Mucosa of rectum (tissue), 2 donors: ENCODE results near the gene DBNDD1.

Experiments used
- H3K27ac ChIP-seq, 2 donors: one replicate each; pipeline ENCODE4 v1.7.0; 2013; ENCODE audit warnings: inconsistent platforms in 2 of 2, low read depth in 2 of 2, low read length in 2 of 2
- H3K27me3 ChIP-seq, 2 donors: one replicate each; pipeline ENCODE4 v1.7.0; 2013; ENCODE audit warnings: low read length in 2 of 2; ENCODE audit not compliant: control insufficient read depth in 2 of 2, insufficient read depth in 2 of 2
- H3K36me3 ChIP-seq, 2 donors: one replicate each; pipeline ENCODE4 v1.7.0; 2013; ENCODE audit warnings: low read length in 2 of 2; ENCODE audit not compliant: control insufficient read depth in 2 of 2, insufficient read depth in 2 of 2
- H3K4me1 ChIP-seq, 2 donors: one replicate each; pipeline ENCODE4 v1.7.0; 2013; ENCODE audit warnings: low read length in 2 of 2, mild to moderate bottlenecking in 1 of 2; ENCODE audit not compliant: control insufficient read depth in 2 of 2, insufficient read depth in 2 of 2
- H3K4me3 ChIP-seq, 2 donors: one replicate each; pipeline ENCODE4 v1.7.0; 2013; ENCODE audit warnings: low read length in 2 of 2
- H3K9ac ChIP-seq, 2 donors: one replicate each; pipeline ENCODE4 v1.7.0; 2013; ENCODE audit warnings: low read length in 2 of 2, low read depth in 1 of 2, mild to moderate bottlenecking in 1 of 2
- H3K9me3 ChIP-seq, 2 donors: one replicate each; pipeline ENCODE4 v1.7.0; 2013; ENCODE audit warnings: low read length in 2 of 2; ENCODE audit not compliant: control insufficient read depth in 2 of 2
- donor health status: healthy.
- donor health status: Normal muscosa, but diverticular disease.

DBNDD1 gene

DNA sequence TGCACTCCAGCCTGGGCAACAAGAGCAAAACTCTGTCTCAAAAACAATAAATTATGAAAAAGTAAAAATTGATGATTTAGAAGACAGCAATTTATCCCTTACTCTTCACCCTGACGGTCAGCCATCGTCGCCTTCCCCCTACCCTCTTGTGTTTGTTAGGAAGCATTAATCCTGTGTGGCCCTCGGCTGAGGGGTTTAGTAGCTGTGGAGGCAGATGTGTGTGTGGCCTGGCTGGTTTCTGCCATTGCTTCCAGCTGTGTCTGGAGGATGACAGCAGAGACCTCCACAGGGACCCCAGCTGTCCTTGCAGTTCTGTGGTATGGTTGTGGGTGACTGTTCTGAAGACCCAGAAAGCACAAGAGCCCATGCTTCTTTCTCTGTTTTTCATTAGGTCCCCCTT, 25.9 kb downstream of the DBNDD1 start:
- Histone ChIP-seq H3K9ac (no peak overlapping the region), H3K36me3 (peaks cover 29 to 53% of the 10 kb centered on the region in 2 donors), H3K27ac (no peak overlapping the region), H3K9me3 (no peaks in the 10 kb centered on the region), H3K4me3 (no peak overlapping the region), H3K4me1 (no peaks in the 10 kb centered on the region), H3K27me3 (no peaks in the 10 kb centered on the region)

DNA sequence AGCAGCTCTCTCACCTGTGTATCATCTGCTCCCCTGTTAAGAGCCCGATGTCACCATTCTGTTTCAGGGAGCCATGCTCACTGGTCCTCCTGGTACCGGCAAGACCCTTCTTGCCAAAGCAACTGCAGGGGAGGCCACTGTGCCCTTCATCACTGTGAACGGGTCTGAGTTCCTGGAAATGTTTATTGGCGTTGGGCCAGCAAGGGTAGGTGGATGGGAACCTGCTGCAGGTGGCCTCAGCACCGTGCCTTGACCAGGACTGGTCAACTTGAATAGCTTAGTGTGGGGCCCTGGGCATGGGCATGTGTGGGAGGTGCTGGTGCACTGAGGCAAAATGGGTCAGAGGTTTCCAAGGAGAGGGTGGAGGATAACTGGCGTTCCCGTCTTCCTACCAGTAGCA, 28.5 kb downstream of the DBNDD1 start:
- no peak overlapping the region for H3K9ac ChIP-seq
- H3K36me3 ChIP-seq = peaks cover 35 to 57% of the 10 kb centered on the region in 2 donors
- H3K9me3 ChIP-seq = no peaks in the 10 kb centered on the region
- H3K4me3 ChIP-seq = no peak overlapping the region
- H3K27me3 ChIP-seq = no peaks in the 10 kb centered on the region
- H3K4me1 ChIP-seq = no peaks in the 10 kb centered on the region
- no peak overlapping the region for H3K27ac ChIP-seq

DNA sequence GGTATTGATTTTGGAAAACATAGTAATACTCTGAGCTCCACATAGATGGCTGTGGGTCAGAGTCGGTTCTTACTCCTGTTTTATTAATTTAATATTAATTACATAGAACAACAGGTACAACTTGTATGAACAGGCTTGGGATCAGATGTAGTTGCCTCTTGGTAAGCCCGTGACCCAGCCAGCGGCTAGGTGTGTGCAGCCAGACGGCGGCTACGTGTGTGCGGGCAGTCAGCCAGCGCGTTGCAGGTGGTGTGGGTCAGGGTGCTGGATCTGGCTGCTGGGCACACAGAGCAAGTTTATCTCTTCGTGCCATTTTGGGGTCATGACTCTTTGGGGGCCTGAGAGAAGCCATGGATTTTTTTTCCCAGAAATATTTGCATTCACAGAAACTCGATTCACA, 30.3 kb downstream of the DBNDD1 start:
- H3K4me3 ChIP-seq = no peak overlapping the region
- no peaks in the 10 kb centered on the region for H3K4me1 ChIP-seq
- peaks cover 34 to 56% of the 10 kb centered on the region in 2 donors for H3K36me3 ChIP-seq
- H3K27me3 ChIP-seq = no peaks in the 10 kb centered on the region
- H3K27ac ChIP-seq = no peak overlapping the region
- no peak overlapping the region for H3K9ac ChIP-seq
- no peaks in the 10 kb centered on the region for H3K9me3 ChIP-seq

DNA sequence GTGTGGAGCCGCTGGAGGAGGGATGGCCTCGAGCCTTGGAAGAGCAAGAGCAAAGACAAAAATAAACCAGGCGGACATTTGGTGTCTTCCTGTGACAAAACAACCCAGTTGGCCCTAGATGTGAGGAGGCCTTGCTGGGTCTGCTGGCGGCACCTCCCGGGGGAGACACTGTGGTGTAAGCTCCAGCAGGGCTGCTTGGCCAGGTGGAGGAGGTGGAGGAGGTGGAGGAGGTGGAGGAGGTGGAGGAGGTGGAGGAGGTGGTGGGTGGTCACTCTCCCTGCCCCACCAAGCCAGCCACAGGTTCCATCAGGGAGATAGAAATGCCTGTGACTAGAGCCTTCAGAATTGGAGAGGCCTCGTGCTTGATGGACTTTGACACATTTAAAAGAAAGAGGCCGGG, 32.1 kb downstream of the DBNDD1 start:
- Histone ChIP-seq H3K4me1 (no peaks in the 10 kb centered on the region), H3K9ac (no peak overlapping the region), H3K4me3 (no peak overlapping the region), H3K36me3 (peaks cover 34 to 59% of the 10 kb centered on the region in 2 donors), H3K27ac (no peak overlapping the region), H3K27me3 (no peaks in the 10 kb centered on the region), H3K9me3 (no peaks in the 10 kb centered on the region)

DNA sequence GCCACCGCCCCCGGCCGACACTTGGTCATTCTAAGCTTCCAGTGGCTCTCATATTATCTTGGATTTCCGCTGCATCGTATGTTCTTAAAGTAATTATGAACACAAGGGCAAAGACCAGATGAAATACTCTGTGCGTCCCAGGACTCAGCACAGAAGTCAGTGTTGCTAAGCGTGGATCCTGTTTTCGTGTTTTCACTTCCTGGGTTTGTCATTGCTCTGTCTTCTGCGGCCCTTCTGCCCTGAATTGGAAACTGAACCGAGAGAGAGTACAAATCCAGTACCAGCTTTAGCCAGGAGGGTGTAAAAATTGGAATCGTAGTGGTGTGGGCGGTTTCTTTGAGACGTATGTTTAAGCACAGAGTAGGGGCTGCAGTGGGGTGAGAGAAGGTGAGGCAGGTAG, 32.7 kb downstream of the DBNDD1 start:
- Histone ChIP-seq H3K9ac (no peak overlapping the region), H3K36me3 (peaks cover 35 to 59% of the 10 kb centered on the region in 2 donors), H3K27me3 (no peaks in the 10 kb centered on the region), H3K4me1 (no peaks in the 10 kb centered on the region), H3K27ac (no peak overlapping the region), H3K4me3 (no peak overlapping the region), H3K9me3 (no peaks in the 10 kb centered on the region)

DNA sequence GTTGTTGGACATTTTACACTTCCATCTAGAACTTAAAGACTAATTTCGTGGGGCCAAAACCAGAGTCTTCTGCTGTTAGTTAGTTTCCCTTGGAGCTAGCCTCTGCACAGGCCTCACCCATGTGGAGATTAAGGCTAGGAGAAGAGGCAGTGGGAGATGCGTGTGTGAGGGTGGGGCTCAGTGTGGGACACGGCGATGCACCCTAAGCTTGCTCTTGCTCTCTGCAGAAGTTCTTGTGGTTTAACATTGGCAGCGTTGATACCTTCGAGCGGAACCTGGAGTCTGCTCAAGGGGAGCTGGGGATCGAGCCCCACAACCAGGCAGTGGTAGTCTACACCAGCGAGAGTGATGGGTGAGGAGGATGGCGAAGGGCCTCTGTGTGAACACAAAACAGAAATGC, 34.0 kb downstream of the DBNDD1 start:
- no peaks in the 10 kb centered on the region for H3K27me3 ChIP-seq
- H3K9me3 ChIP-seq = no peaks in the 10 kb centered on the region
- no peaks in the 10 kb centered on the region for H3K4me1 ChIP-seq
- peaks cover 39 to 52% of the 10 kb centered on the region in 2 donors for H3K36me3 ChIP-seq
- no peak overlapping the region for H3K27ac ChIP-seq
- no peak overlapping the region for H3K9ac ChIP-seq
- no peak overlapping the region for H3K4me3 ChIP-seq

DNA sequence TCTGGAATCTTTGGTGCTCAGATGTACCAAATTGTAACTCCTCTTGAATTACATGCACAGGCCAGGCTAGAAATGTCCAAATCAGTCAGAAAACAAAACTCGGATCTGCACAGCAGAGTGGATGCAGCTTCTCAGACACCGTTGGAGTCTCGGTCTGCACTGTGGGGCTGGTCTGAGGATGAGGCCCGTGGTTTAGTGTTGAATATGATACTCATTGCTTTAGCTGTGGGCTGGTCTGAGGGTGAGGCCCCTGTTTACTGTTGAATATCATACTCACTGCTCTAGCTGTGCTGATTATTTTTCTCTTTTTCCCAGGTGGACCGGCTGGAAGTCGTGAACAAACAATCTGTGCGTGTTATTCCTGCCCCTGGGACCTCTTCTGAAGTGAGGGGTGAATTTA, 35.0 kb downstream of the DBNDD1 start:
- Histone ChIP-seq H3K9ac (no peak overlapping the region), H3K36me3 (peaks cover 37 to 56% of the 10 kb centered on the region in 2 donors), H3K27ac (no peak overlapping the region), H3K27me3 (no peaks in the 10 kb centered on the region), H3K4me3 (no peak overlapping the region), H3K4me1 (no peaks in the 10 kb centered on the region), H3K9me3 (no peaks in the 10 kb centered on the region)

DNA sequence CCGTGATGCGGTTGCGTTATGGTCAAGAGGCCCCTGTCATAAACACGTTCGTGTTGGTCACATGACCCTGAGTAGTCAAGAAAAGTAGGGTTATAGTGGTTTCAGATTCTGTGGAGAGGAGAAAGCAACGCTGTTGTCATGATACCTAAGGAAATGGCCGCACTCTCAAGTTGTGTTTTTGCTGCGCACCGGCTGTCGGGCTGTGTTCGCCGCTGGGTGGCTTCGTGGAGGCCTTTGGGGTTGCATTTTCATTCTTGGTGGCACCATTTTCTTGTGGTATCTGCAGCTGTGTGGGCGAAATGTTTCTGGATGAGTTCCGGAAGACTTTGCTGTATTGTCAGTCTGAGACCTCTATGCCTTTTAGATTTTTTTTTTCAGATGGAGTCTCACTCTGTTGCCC, 35.7 kb downstream of the DBNDD1 start:
- H3K36me3 ChIP-seq = peaks cover 34 to 55% of the 10 kb centered on the region in 2 donors
- H3K4me1 ChIP-seq = no peaks in the 10 kb centered on the region
- H3K27ac ChIP-seq = no peak overlapping the region

DNA sequence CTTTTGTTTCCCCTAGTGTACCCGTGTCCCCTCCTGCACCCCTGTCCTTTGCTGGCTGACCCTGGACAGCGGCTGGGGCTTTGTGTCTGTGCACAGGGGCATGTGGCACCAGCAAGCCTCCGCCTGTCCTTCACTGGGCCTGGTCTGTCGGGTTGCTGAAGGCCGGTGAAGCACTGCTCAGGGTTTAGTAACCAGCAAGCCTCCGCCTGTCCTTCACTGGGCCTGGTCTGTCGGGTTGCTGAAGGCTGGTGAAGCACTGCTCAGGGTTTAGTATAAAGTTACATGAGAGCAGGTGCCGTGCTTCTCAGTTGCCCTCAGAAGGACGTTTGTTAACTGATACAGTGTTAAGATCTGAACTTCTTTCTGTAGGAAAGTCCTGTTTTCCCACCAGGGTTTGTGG, 36.9 kb downstream of the DBNDD1 start:
- no peaks in the 10 kb centered on the region for H3K9me3 ChIP-seq
- H3K27ac ChIP-seq = no peak overlapping the region
- H3K27me3 ChIP-seq = no peaks in the 10 kb centered on the region
- H3K4me3 ChIP-seq = no peak overlapping the region
- H3K4me1 ChIP-seq = no peaks in the 10 kb centered on the region
- peaks cover 41 to 64% of the 10 kb centered on the region in 2 donors for H3K36me3 ChIP-seq
- no peak overlapping the region for H3K9ac ChIP-seq

More for the DNA sequence above, 35.7 kb downstream of the DBNDD1 start:
- no peak overlapping the region for H3K4me3 ChIP-seq
- no peaks in the 10 kb centered on the region for H3K27me3 ChIP-seq
- H3K9me3 ChIP-seq = no peaks in the 10 kb centered on the region
- no peak overlapping the region for H3K9ac ChIP-seq

DNA sequence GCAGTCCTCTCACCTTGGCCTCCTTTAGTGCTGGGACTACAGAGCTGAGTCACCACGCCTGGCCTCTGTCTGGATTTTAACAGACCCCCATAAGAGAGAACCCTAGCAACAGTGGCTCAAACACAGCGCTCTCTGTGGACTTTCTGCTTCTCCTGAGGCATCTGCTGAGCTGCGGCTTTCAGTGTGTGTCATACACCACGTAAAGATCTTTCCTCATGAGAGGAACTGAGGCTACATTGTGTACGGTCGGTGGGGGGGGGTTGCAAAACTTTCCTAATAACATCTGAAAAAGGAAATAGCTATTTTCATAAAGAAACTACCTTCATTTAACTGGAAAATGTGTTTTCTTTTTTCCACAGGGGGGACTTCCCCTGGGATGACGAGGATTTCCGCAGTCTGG, 37.8 kb downstream of the DBNDD1 start:
- H3K27ac ChIP-seq = no peak overlapping the region
- no peaks in the 10 kb centered on the region for H3K4me1 ChIP-seq
- no peak overlapping the region for H3K9ac ChIP-seq
- H3K4me3 ChIP-seq = no peak overlapping the region
- H3K36me3 ChIP-seq = peaks cover 38 to 57% of the 10 kb centered on the region in 2 donors
- H3K27me3 ChIP-seq = no peaks in the 10 kb centered on the region
- H3K9me3 ChIP-seq = no peaks in the 10 kb centered on the region

DNA sequence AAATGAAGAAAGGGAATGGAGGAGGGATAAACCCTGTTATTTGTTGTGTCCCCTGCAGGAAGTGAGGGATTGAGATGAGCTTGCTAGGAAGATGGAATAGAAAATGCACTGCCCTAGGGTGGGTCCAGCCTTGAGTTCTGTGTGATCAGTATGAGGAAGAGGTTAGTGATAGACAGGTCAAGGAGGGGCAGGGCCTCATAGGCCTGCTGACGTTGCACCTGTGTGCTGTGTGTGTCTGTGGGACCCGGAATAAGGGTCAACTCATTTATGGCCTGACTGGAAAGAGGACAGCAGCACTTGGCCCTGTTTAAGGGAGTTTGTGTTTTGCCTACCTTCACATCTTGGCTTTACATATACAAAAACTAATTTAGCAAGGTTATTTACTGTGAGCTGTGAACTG, 44.4 kb downstream of the DBNDD1 start:
- Histone ChIP-seq H3K4me1 (peaks cover 22 to 27% of the 10 kb centered on the region in 2 donors), H3K27ac (peak overlapping the region; percentile 26 to 70), H3K9me3 (no peaks in the 10 kb centered on the region), H3K27me3 (no peaks in the 10 kb centered on the region), H3K36me3 (peaks cover 8 to 10% of the 10 kb centered on the region in 2 donors), H3K9ac (no peak overlapping the region), H3K4me3 (peak overlapping the region in 1 of 2 donors; percentile 44)
